Duodenal mucosa (tissue), 2 donors: ENCODE measurements around the gene ERI3.

Experiments used
- H3K27ac ChIP-seq: one replicate; pipeline ENCODE4 v1.7.0; 2013; ENCODE audit warnings: low read depth, low read length
- H3K27me3 ChIP-seq, 2 donors: one replicate each; pipeline ENCODE4 v1.7.0; 2013; ENCODE audit warnings: low read length in 2 of 2, control low read depth in 1 of 2; ENCODE audit not compliant: insufficient read depth in 2 of 2, control insufficient read depth in 1 of 2
- H3K36me3 ChIP-seq, 2 donors: one replicate each; pipeline ENCODE4 v1.7.0; 2013; ENCODE audit warnings: low read length in 2 of 2, control low read depth in 1 of 2; ENCODE audit not compliant: insufficient read depth in 2 of 2, control insufficient read depth in 1 of 2
- H3K4me1 ChIP-seq, 2 donors: one replicate each; pipeline ENCODE4 v1.7.0; 2013; ENCODE audit warnings: low read length in 2 of 2, control low read depth in 1 of 2; ENCODE audit not compliant: insufficient read depth in 2 of 2, control insufficient read depth in 1 of 2
- H3K4me3 ChIP-seq, 2 donors: one replicate each; pipeline ENCODE4 v1.7.0; 2013; ENCODE audit warnings: low read length in 2 of 2, low read depth in 1 of 2
- H3K9ac ChIP-seq, 2 donors: one replicate each; pipeline ENCODE4 v1.7.0; 2013; ENCODE audit warnings: low read length in 2 of 2, low read depth in 1 of 2
- H3K9me3 ChIP-seq, 2 donors: one replicate each; pipeline ENCODE4 v1.7.0; 2013; ENCODE audit warnings: low read length in 2 of 2, control low read depth in 1 of 2; ENCODE audit not compliant: control insufficient read depth in 1 of 2

Gene ERI3

DNA sequence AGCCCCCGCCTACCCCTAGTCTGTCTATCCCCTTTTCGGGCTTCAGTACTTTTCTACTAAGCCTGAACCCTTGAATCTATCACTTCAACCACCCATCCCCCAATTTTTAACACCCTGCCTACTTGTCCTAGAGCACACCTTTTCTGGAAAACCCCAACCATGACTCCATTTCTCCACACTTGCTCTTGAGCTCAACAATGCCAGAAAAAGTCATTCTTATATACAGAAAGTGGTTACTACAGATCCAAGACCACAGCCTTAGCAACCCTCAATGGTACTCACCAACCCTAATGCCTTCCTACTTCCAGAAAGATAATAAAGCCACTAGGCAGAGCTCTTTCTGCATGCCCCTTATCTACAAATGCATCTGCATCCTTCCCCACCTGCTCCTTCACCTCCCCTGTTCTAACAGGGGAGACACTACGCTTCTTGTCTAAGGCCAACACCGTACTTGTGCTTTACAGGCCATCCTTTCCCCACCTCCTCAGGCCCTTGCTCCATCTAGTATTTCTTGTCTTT is 100.6 kb downstream of the ERI3 start:
- H3K36me3 ChIP-seq: peaks cover 0 to 7% of the 10 kb centered on the region in 2 donors
- H3K4me3 ChIP-seq: no peak overlapping the region
- peaks cover 9 to 25% of the 10 kb centered on the region in 2 donors for H3K4me1 ChIP-seq
- no peaks in the 10 kb centered on the region for H3K27me3 ChIP-seq
- H3K9me3 ChIP-seq: no peaks in the 10 kb centered on the region
- H3K9ac ChIP-seq: no peak overlapping the region
- H3K27ac ChIP-seq: no peak overlapping the region

DNA sequence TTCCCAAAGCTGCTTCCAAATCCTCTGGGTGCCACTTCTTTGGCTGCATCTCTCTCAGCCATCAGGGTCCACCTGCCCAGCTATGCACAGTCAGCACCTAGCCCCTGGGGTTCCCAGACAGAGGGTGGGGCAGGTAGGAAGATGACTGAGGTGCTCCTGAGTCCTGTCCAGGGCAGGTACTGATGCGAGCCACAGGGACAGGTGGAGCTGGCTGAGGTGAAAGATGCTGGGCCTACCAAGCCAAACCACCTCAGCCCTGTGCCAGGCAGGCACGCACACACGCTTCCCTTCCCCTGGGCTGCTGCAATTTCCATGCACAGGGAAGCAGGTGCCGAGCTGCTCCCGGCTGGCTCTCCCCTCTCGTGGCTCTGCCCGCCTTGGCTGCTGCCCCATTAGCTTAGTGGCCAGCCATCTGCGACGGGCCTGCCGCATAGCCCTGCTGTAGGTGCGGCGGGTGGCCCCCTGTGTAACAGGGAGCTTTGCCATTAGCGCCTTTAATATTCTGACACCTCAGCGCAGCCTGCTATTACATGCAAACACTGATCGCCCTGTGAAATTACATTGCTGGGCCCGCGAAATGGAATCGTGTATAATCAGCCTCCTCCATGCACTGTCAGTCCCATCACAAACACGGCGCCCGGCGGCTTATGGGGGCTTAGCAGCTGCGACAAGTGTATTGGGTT is 102.9 kb downstream of the ERI3 start:
- Histone ChIP-seq H3K27me3 (no peaks in the 10 kb centered on the region), H3K36me3 (peaks cover 0 to 13% of the 10 kb centered on the region in 2 donors)

DNA sequence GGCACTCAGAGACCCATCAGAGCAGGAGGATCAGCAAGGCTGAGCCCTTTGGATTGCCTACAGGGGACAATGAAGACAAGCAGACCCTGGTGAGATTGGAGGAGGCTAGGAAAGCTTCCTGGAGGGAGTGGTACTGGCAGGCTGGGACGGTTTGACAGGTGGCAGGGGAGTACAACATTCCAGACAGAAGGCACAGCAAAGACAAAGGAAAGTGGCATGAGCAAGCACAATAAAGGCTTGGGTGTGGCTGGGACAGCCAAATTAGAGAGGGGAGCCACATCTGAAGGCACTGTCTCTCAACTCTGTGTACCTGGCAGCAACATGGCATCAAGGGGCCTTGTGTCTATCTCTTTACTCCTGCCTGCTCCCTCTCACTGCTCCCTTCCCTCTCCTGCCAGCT is 103.6 kb downstream of the ERI3 start:
- Histone ChIP-seq H3K36me3 (peaks cover 0 to 8% of the 10 kb centered on the region in 2 donors), H3K9ac (no peak overlapping the region), H3K4me3 (no peak overlapping the region), H3K9me3 (no peaks in the 10 kb centered on the region), H3K27ac (no peak overlapping the region), H3K27me3 (no peaks in the 10 kb centered on the region), H3K4me1 (peaks cover 9 to 23% of the 10 kb centered on the region in 2 donors)

More for the DNA sequence above, 102.9 kb downstream of the ERI3 start:
- H3K9me3 ChIP-seq: no peaks in the 10 kb centered on the region
- H3K9ac ChIP-seq: no peak overlapping the region
- no peak overlapping the region for H3K27ac ChIP-seq
- no peak overlapping the region for H3K4me3 ChIP-seq
- peaks cover 9 to 23% of the 10 kb centered on the region in 2 donors for H3K4me1 ChIP-seq

DNA sequence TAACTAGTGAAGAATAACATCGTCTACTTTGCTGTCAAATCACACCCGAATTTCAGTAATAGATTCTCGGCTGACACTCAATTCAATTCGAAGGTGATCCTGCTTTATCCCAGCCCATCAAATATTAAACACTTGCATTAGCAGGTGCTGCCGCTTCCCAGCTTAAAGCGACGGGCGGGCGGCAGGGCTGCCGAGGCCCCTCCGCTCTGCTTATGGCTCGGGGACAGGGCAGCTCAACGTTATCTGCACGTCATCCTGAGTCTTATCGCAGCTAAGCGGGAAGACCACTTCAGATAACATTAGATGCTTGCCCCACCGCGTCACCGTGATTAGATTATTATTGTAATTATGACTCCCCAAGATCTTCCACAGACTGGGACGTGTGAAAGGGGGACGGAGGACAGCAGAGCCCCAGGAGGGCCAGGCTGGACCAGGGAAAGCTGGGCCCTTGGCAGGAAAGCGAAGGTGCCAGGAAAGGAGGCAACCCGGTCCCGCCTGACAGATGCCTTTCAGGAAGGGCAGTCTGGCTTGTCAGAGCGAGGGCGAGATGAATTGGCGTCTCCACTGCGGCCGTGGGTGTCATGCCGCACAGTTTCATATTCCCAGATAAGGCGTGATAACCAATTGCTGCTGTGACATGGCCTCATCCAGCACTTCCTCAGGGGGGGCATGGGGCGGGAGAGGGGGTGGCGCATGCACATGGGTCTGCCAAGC is 104.8 kb downstream of the ERI3 start:
- Histone ChIP-seq H3K36me3 (peaks cover 0 to 6% of the 10 kb centered on the region in 2 donors), H3K4me3 (no peak overlapping the region), H3K9me3 (no peaks in the 10 kb centered on the region), H3K4me1 (peaks cover 9 to 23% of the 10 kb centered on the region in 2 donors), H3K27me3 (no peaks in the 10 kb centered on the region), H3K27ac (no peak overlapping the region), H3K9ac (no peak overlapping the region)

DNA sequence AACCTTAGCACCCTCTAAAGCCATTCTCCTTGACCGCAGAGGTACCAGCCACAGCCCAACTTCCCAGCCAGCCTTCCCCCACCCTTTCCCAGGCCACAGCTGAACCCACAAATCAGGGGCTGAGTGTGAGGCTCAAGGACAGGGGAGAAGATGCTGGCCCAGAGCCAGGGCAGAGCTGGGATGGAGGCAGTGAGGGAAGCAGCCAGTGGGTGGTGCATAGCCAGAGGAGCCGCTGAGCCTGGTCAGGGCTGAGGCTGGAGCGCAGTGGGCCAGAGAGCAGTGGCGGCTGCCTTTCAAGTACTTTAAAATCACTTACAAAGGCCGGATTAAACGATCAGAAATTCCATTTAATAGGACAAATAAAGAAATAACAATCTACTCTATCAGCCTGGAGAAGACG is 105.5 kb downstream of the ERI3 start:
- Histone ChIP-seq H3K4me1 (peaks cover 9 to 23% of the 10 kb centered on the region in 2 donors), H3K36me3 (peaks cover 1 to 6% of the 10 kb centered on the region in 2 donors), H3K9ac (no peak overlapping the region), H3K27ac (no peak overlapping the region), H3K27me3 (no peaks in the 10 kb centered on the region), H3K9me3 (no peaks in the 10 kb centered on the region), H3K4me3 (no peak overlapping the region)

DNA sequence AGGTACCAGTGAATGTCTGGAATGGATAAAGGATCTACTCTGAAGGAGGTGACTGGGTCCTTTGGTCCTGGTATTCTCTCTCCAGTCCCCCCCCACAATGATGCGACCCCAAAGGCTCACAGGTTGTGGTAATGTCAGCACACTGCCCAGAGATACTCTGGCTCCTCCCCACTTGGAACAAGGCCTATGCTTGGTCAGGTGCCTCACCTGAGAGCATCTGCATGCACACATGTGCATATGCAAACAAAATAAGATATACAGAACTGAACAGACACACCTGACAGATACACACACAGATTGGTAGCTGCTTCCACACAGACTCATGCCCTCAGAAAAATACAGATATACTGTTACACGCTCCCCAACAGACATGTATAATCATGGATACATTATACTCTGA is 108.3 kb downstream of the ERI3 start:
- Histone ChIP-seq H3K9ac (no peak overlapping the region), H3K9me3 (no peaks in the 10 kb centered on the region), H3K4me3 (no peak overlapping the region), H3K36me3 (peaks cover 5 to 15% of the 10 kb centered on the region in 2 donors), H3K27ac (no peak overlapping the region), H3K27me3 (no peaks in the 10 kb centered on the region), H3K4me1 (peaks cover 9 to 23% of the 10 kb centered on the region in 2 donors)

DNA sequence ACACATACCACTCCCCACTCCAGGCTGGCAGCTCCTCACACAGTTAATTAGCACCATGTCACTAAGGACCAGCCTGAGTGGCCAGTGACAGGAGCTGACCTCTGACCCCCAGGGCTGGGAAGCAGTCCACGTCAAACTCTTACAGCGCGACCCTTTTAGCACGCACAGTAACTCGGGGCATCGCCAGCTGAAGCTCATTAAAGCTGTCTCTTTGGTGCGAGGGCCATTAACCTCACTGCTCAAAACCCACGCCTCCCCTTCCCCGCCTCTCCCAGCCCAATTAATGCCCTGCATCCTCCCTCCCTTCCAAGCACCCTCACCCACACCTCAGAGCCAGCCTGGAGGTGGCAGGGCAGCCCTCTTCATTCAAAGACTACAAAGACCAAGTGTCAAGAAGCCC is 110.1 kb downstream of the ERI3 start:
- H3K36me3 ChIP-seq: peaks cover 8 to 18% of the 10 kb centered on the region in 2 donors
- H3K4me1 ChIP-seq: peaks cover 0 to 7% of the 10 kb centered on the region in 2 donors
- no peaks in the 10 kb centered on the region for H3K9me3 ChIP-seq
- no peak overlapping the region for H3K27ac ChIP-seq
- no peak overlapping the region for H3K4me3 ChIP-seq
- H3K9ac ChIP-seq: no peak overlapping the region
- no peaks in the 10 kb centered on the region for H3K27me3 ChIP-seq

DNA sequence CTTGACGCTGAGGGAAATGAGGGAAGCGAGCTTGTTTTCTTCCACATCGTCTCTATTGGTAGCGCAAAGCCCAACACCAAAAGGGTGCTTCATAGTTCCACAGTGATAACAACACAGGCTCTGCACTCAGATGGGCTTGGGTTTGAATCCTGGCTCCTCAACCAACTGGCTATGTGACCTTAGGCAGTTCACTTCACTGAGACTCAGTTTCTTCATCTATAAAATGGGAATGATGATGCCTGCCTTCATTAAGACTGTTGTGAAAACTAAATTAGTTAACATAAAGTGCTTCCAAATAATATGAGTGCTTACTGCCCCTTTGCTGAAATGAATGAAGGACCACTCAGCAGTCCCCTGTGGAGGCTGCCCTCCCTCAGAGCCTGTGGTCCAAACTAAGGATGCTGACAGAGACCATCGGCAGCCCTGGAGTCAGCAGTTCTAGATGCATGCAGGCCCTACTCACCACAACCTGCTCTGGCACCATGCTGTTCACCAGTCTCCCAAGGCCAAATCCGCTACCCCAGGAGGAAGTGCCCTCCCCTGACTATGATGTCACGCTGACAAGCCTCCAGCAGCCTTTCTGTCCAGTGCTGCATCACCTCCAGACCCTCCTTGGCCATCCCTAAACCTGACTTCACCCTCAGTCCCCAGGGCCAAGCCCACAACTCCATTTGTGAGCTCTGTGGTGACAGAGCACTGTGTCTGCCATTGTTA is 111.1 kb downstream of the ERI3 start:
- Histone ChIP-seq H3K9ac (no peak overlapping the region), H3K9me3 (no peaks in the 10 kb centered on the region), H3K4me1 (peaks cover 0 to 9% of the 10 kb centered on the region in 2 donors), H3K4me3 (no peak overlapping the region), H3K36me3 (peaks cover 8 to 18% of the 10 kb centered on the region in 2 donors), H3K27ac (no peak overlapping the region), H3K27me3 (no peaks in the 10 kb centered on the region)

DNA sequence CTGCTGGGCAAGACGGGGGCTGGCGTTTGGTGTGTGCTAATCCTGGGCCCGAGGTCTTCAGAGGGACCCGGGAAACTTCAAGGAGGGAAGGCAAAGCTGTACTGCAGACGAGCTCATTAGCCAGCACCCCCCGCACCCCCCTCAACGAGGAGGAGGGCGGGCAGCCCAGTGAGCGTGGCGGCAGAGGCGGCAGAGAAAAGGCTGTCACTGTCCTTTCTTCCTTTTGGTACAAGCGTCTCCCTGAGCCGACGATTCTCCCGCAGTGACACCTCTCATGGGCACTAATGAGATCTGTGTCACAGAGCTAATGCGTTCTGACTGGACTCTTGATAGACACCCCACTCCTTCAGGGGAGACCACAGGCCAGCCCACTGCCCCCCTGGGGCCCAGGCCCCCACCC is 112.3 kb downstream of the ERI3 start:
- H3K4me3 ChIP-seq: no peak overlapping the region
- peaks cover 8 to 18% of the 10 kb centered on the region in 2 donors for H3K36me3 ChIP-seq
- peaks cover 0 to 18% of the 10 kb centered on the region in 2 donors for H3K4me1 ChIP-seq
- no peak overlapping the region for H3K9ac ChIP-seq
- no peaks in the 10 kb centered on the region for H3K9me3 ChIP-seq
- no peaks in the 10 kb centered on the region for H3K27me3 ChIP-seq
- H3K27ac ChIP-seq: no peak overlapping the region
